K562 (cell line): Measurements from ENCODE around the gene SPRR3. TPM values are rescaled to one million over a fixed set of nuclear protein-coding genes. Genes with fewer than 3 reads are reported as not detected.

Source experiments
- ATAC-seq: fragments of 200-7000 bp; cut with Tn5 transposase; 3 replicates; pipeline ENCODE4 v1.9.1; 2020; ENCODE audit warnings: moderate library complexity
- BruUV-seq: library from RNA; stranded (reverse); fragments of 400-500 nt; replicated peaks from 2 replicates; lab custom pipeline; 2021; lab: Mats Ljungman, UMichigan
- CTCF ChIA-PET: fragments of 300-600 bp; formaldehyde crosslinking; extraction: SDS; loops from one replicate; lab custom pipeline; 2021; ENCODE audit warnings: low intra/inter-chr PET ratio; lab: Yijun Ruan, JAX
- POLR2A ChIA-PET: fragments of 300-600, 350-650 bp; sonication (Branson Sonifier 250); formaldehyde crosslinking; extraction: SDS; loops from one replicate; lab custom pipeline; 2021; ENCODE audit warnings: antibody characterized with exemption, inconsistent platforms; lab: Yijun Ruan, JAX
- DNase-seq, 4 experiments: peaks; one replicate each; pipeline versions ENCODE4 v3.0.0 to v3.0.0-alpha.2; 2011 to 2018; ENCODE audit warnings: low spot score in 3 of 4, mixed read lengths in 3 of 4; ENCODE audit errors: extremely low read depth in 1 of 4
- FAIRE-seq: peaks from 2 replicates; lab custom pipeline; 2011; peaks lifted over from hg19 to GRCh38; lab: Jason Lieb, UNC
- H2AFZ ChIP-seq: 2 replicates; pipeline ENCODE4 v1.6.0; 2011; ENCODE audit warnings: low read depth, low read length, control low read depth, inconsistent platforms
- H3K27ac ChIP-seq: fragments of 200-600 bp; 3 replicates; pipeline ENCODE4 v1.8.0; 2011; ENCODE audit warnings: low read depth, mild to moderate bottlenecking, control low read depth, inconsistent platforms, low read length, moderate library complexity, mixed read lengths; ENCODE audit errors: extremely low read depth
- H3K27me3 ChIP-seq, 2 experiments: fragments of 300-600 bp in 1 of 2; 2 replicates in 1 of 2; 3 replicates in 1 of 2; pipeline versions ENCODE4 v1.6.0 to v1.8.0; 2011; ENCODE audit warnings: inconsistent platforms in 2 of 2, low read length in 2 of 2, mild to moderate bottlenecking in 1 of 2, mixed read lengths in 1 of 2, moderate library complexity in 1 of 2; ENCODE audit not compliant: control insufficient read depth in 2 of 2, insufficient read depth in 2 of 2
- H3K36me3 ChIP-seq: fragments of 300-600 bp; 3 replicates; pipeline ENCODE4 v1.8.0; 2011; ENCODE audit warnings: mild to moderate bottlenecking, low read length, inconsistent platforms; ENCODE audit not compliant: control insufficient read depth, insufficient read depth
- H3K4me1 ChIP-seq, 2 experiments: fragments of 200-600 bp in 1 of 2; replicated peaks in 1 of 2; 2 replicates in 1 of 2; 3 replicates in 1 of 2; pipeline versions ENCODE4 v1.5.1 to v1.8.0; 2011; ENCODE audit warnings: inconsistent platforms in 2 of 2, low read length in 2 of 2, mild to moderate bottlenecking in 1 of 2, mixed read lengths in 1 of 2, moderate library complexity in 1 of 2; ENCODE audit not compliant: control insufficient read depth in 2 of 2, insufficient read depth in 2 of 2
- H3K4me2 ChIP-seq: 2 replicates; pipeline ENCODE4 v1.6.1; 2011; ENCODE audit warnings: low read length, control low read depth, inconsistent platforms, mixed read lengths; ENCODE audit not compliant: insufficient read depth
- H3K4me3 ChIP-seq: fragments of 200-600 bp; sonication (generic), shearing (Covaris generic); 2 replicates; pipeline ENCODE4 v1.5.1; 2016; ENCODE audit warnings: control low read depth, inconsistent platforms
- H3K79me2 ChIP-seq: fragments of 200-600 bp; 3 replicates; pipeline ENCODE4 v1.8.0; 2011; ENCODE audit warnings: low read length, inconsistent platforms; ENCODE audit not compliant: control insufficient read depth, insufficient read depth
- H3K9ac ChIP-seq, 2 experiments: 2 replicates each; pipeline versions ENCODE4 v1.6.0 to v1.6.1; 2011; ENCODE audit warnings: low read depth in 2 of 2, low read length in 2 of 2, control low read depth in 1 of 2, inconsistent platforms in 1 of 2, mild to moderate bottlenecking in 1 of 2, mixed read lengths in 1 of 2; ENCODE audit not compliant: insufficient read depth in 1 of 2
- H3K9me1 ChIP-seq: one replicate; pipeline ENCODE4 v1.6.0; 2011; ENCODE audit warnings: inconsistent platforms, mild to moderate bottlenecking, low read length, moderate library complexity; ENCODE audit not compliant: control insufficient read depth, insufficient read depth
- H3K9me3 ChIP-seq: replicated peaks from 2 replicates; pipeline ENCODE4 v1.5.1; 2011; ENCODE audit warnings: low read depth, low read length, inconsistent platforms; ENCODE audit not compliant: control insufficient read depth, insufficient read depth
- H4K20me1 ChIP-seq: replicated peaks from 2 replicates; pipeline ENCODE4 v1.6.1; 2011; ENCODE audit warnings: low read length, inconsistent platforms, mixed read lengths; ENCODE audit not compliant: control insufficient read depth, insufficient read depth
- CCAR2 ChIP-seq: fragments of 200-400 bp; formaldehyde crosslinking; IDR thresholded peaks from 2 replicates; pipeline ENCODE4 v1.6.1; 2017; ENCODE audit warnings: mild to moderate bottlenecking, low read depth, low read length
- FOXA3 ChIP-seq, 2 experiments: fragments of 450-650 bp in 1 of 2; sonication (generic) in 1 of 2; formaldehyde crosslinking; IDR thresholded peaks in 1 of 2; conservative IDR thresholded peaks in 1 of 2; 2 replicates each; pipeline versions ENCODE4 v1.4.0 to v1.8.0; 2020 to 2022; ENCODE audit warnings: mild to moderate bottlenecking in 2 of 2, missing genetic modification reagents in 1 of 2
- GATAD2B ChIP-seq: fragments of 450-650 bp; IDR thresholded peaks from 2 replicates; pipeline ENCODE4 v1.6.1; 2017; ENCODE audit warnings: mild to moderate bottlenecking, borderline replicate concordance
- MYBL2 ChIP-seq, 2 experiments: fragments of 450-650 bp in 1 of 2; sonication (generic) in 1 of 2; formaldehyde crosslinking in 1 of 2; IDR thresholded peaks; 2 replicates each; pipeline versions ENCODE4 v1.6.1 to v1.8.1; 2017 to 2022; ENCODE audit warnings: borderline replicate concordance in 1 of 2, inconsistent platforms in 1 of 2, low read depth in 1 of 2, mild to moderate bottlenecking in 1 of 2, missing genetic modification reagents in 1 of 2, moderate library complexity in 1 of 2
- NR2C2 ChIP-seq, 2 experiments: fragments of 200-800 bp in 1 of 2; sonication (Bioruptor generic) in 1 of 2; sonication (generic) in 1 of 2; formaldehyde crosslinking in 1 of 2; IDR thresholded peaks; 2 replicates each; pipeline versions ENCODE4 v1.6.1 to v1.8.0; 2016 to 2022; ENCODE audit warnings: mild to moderate bottlenecking in 1 of 2, missing compliant biosample characterization in 1 of 2, missing genetic modification characterization in 1 of 2, missing genetic modification reagents in 1 of 2
- NRF1 ChIP-seq, 2 experiments: fragments of 450-650 bp; IDR thresholded peaks in 1 of 2; conservative IDR thresholded peaks in 1 of 2; 2 replicates each; pipeline ENCODE4 v1.6.1; 2014; ENCODE audit warnings: mild to moderate bottlenecking in 2 of 2
- SREBF2 ChIP-seq: sonication (generic); formaldehyde crosslinking; IDR thresholded peaks from 2 replicates; pipeline ENCODE4 v1.4.0; 2020; ENCODE audit warnings: mild to moderate bottlenecking, missing genetic modification reagents
- TFAM ChIP-seq: fragments of 250-450 bp; sonication (Bioruptor Pico); conservative IDR thresholded peaks from 2 replicates; pipeline ENCODE4 v1.5.0; 2021; ENCODE audit warnings: mild to moderate bottlenecking, moderate library complexity
- TGIF2 ChIP-seq: sonication (generic); formaldehyde crosslinking; IDR thresholded peaks from 2 replicates; pipeline ENCODE4 v1.8.1; 2022; ENCODE audit warnings: mild to moderate bottlenecking, missing genetic modification reagents, moderate library complexity
- ZBTB8A ChIP-seq: fragments of 450-650 bp; IDR thresholded peaks from 2 replicates; pipeline ENCODE4 v1.6.1; 2018; ENCODE audit warnings: mild to moderate bottlenecking, moderate library complexity; ENCODE audit not compliant: partially characterized antibody
- ZNF707 ChIP-seq: fragments of 250-450 bp; sonication (Bioruptor Pico); conservative IDR thresholded peaks from 2 replicates; pipeline ENCODE4 v1.8.0; 2022; ENCODE audit warnings: inconsistent platforms, mild to moderate bottlenecking, moderate library complexity
- WGBS: fragments of 100-300 bp; shearing (Covaris generic); methylation state at CpG from one replicate; pipeline ENCODE4 v1.1.6; 2016; ENCODE audit warnings: low coverage, mixed read lengths; ENCODE audit not compliant: insufficient coverage; ENCODE audit errors: missing lambda C conversion rate; 5-methylcytosine and 5-hydroxymethylcytosine counted together
- in situ Hi-C: fragments of 300-500 bp; cut with MboI; formaldehyde crosslinking; loops from 4 replicates; pipeline ENCODE4 v1.15.0; 2018; ENCODE audit warnings: inconsistent platforms, mixed read lengths
- intact Hi-C: fragments of 100-400 bp; cut with micrococcal nuclease; formaldehyde crosslinking; loops from 2 replicates; pipeline ENCODE4 v1.14.2; 2022
- polyA plus RNA-seq, 8 experiments: library from polyadenylated mRNA; depleted of rRNA in 4 of 8; stranded (reverse) in 5 of 8; unstranded in 3 of 8; fragments of >200 nt; fragmentation: Nextera tagmentation in 2 of 8; fragmentation: Illumina TruSeq in 1 of 8; extraction: Ambion mirVana in 2 of 8; extraction: Trizol in 1 of 8; gene quantifications; 2 replicates each; pipeline versions ENCODE4 v1.2.1 to v1.2.3, GENCODE V29; 2011 to 2014; ENCODE audit warnings: inconsistent platforms in 1 of 8, missing spikeins in 1 of 8
- total RNA-seq, 7 experiments: library from RNA; depleted of rRNA in 6 of 7; stranded (reverse); fragments of >200 nt in 6 of 7; fragmentation: Illumina TruSeq in 2 of 7; extraction: Trizol in 2 of 7; gene quantifications; 2 replicates each; pipeline versions ENCODE4 v1.2.1 to v1.2.3, GENCODE V29; 2011 to 2021; ENCODE audit warnings: low replicate concordance in 1 of 7
- TF ChIP-seq, protein P1 (sequence below): fragments of 450-650 bp; IDR thresholded peaks from one replicate; pipeline ENCODE4 v1.6.1; 2018; ENCODE audit warnings: mild to moderate bottlenecking, moderate library complexity; ENCODE audit not compliant: partially characterized antibody

The SPRR3 gene
- total and polyA plus RNA-seq, 9 of the 15 experiments (the other 6 are each of a cell fraction or from before 2014, with no cell fraction given): not detected

DNA sequence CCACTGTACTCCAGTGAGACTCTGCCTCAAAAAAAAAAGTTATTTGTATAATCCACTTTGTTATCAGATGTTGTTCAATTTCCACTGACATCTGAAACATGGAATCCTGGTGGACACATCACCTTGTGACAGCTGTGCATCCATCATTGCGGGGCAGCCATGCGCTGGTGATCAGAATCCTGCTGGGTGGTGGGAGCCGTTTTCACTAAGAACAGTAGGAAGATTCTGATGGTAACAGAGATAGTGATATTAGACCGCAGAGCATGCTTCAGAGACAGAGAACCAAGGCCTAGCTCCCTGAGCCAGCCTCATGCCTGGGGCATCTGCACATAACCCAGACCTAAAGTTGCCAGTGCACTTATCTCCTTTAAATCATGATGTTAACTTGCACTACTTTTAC is 3.1 kb upstream of the SPRR3 start:
- ATAC-seq: no peak
- no peak overlapping the region for H3K4me2 ChIP-seq
- peaks cover 2 to 13% of the 10 kb centered on the region in 2 experiments; a peak in 2 of 5 replicates for H3K27me3 ChIP-seq
- FAIRE-seq: no peak
- no peaks in the 10 kb centered on the region for H3K36me3 ChIP-seq
- no peaks in the 10 kb centered on the region for H3K4me1 ChIP-seq
- ChIA-PET CTCF (no interaction called here), POLR2A (interaction anchor here (0.7 kb wide), 1 partner anchor 13 kb away, joined by 3 read pairs; no protein-coding TSS in a partner anchor)
- DNase-seq: no peak
- TF ChIP-seq TGIF2 (CRISPR knock-in tag) (no peak), MYBL2 (IDR thresholded peaks at IDR 0.05; ENCODE audit: low read depth) (no peak), MYBL2 (CRISPR knock-in tag; IDR thresholded peaks at IDR 0.05; ENCODE audit: borderline replicate concordance) (no peak), NR2C2 (CRISPR knock-in tag; IDR thresholded peaks at IDR 0.05) (no peak), NR2C2 (tag; IDR thresholded peaks at IDR 0.05) (no peak), GATAD2B (no peak), FOXA3 (CRISPR knock-in tag; conservative IDR thresholded peaks at IDR 0.05 in 1 of 2, IDR thresholded peaks at IDR 0.05 in 1 of 2) (no peak), CCAR2 (no peak), TFAM (CRISPR knock-in tag) (no peak), NRF1 (conservative IDR thresholded peaks at IDR 0.05 in 1 of 2, IDR thresholded peaks at IDR 0.05 in 1 of 2) (no peak), ZBTB8A (no peak), SREBF2 (CRISPR knock-in tag) (no peak), ZNF707 (no peak)
- TF ChIP-seq, protein P1, sequence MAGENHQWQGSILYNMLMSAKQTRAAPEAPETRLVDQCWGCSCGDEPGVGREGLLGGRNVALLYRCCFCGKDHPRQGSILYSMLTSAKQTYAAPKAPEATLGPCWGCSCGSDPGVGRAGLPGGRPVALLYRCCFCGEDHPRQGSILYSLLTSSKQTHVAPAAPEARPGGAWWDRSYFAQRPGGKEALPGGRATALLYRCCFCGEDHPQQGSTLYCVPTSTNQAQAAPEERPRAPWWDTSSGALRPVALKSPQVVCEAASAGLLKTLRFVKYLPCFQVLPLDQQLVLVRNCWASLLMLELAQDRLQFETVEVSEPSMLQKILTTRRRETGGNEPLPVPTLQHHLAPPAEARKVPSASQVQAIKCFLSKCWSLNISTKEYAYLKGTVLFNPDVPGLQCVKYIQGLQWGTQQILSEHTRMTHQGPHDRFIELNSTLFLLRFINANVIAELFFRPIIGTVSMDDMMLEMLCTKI: no peak
- H4K20me1 ChIP-seq: no peaks in the 10 kb centered on the region
- H3K9ac ChIP-seq: no peak overlapping the region
- H3K79me2 ChIP-seq: no peaks in the 10 kb centered on the region
- H2AFZ ChIP-seq: no peak overlapping the region
- H3K9me1 ChIP-seq: no peaks in the 10 kb centered on the region
- H3K4me3 ChIP-seq: no peak overlapping the region
- no peak overlapping the region for H3K27ac ChIP-seq
- no peaks in the 10 kb centered on the region for H3K9me3 ChIP-seq
- no TSS peak for BruUV-seq
- intact Hi-C loops (no loop called here), in situ Hi-C loops (no loop called here)
- 5% methylated on average over 4 of the region's 4 CpGs for WGBS
